ENCODE measurements around the gene C2orf76.

Gene C2orf76

GRCh38 chr2:119315241-119315925 lies 51.3 kb downstream of the C2orf76 start:
- no peak overlapping the region for H3K27ac ChIP-seq
- TF ChIP-seq CTCF (conservative IDR thresholded peaks at IDR 0.05) (no peak), ZFX (IDR thresholded peaks at IDR 0.05) (no peak)

- TF ChIP-seq ZFX (IDR thresholded peaks at IDR 0.05) (no peak), CTCF (conservative IDR thresholded peaks at IDR 0.05) (no peak)
- H3K27ac ChIP-seq: no peak overlapping the region; the same call in 1 of the 2 replicates
Measured at GRCh38 chr2:119311831-119312230, 54.8 kb downstream of the C2orf76 start.

- H3K27ac ChIP-seq: no peak overlapping the region
- TF ChIP-seq ZFX (IDR thresholded peaks at IDR 0.05): no peak
- TF ChIP-seq CTCF (conservative IDR thresholded peaks at IDR 0.05): no peak
Measured at GRCh38 chr2:119311371-119311770, 55.3 kb downstream of the C2orf76 start.

GRCh38 chr2:119308793-119309330 lies 57.8 kb downstream of the C2orf76 start:
- TF ChIP-seq ZFX (IDR thresholded peaks at IDR 0.05): no peak
- TF ChIP-seq CTCF (conservative IDR thresholded peaks at IDR 0.05): no peak
- no peak overlapping the region for H3K27ac ChIP-seq

GRCh38 chr2:119307419-119308140 lies 59.1 kb downstream of the C2orf76 start:
- TF ChIP-seq CTCF (conservative IDR thresholded peaks at IDR 0.05) (no peak), ZFX (IDR thresholded peaks at IDR 0.05) (no peak)
- no peak overlapping the region for H3K27ac ChIP-seq

GRCh38 chr2:119306196-119306590 lies 60.4 kb downstream of the C2orf76 start:
- TF ChIP-seq CTCF (conservative IDR thresholded peaks at IDR 0.05): no peak
- no peak for TF ChIP-seq ZFX (IDR thresholded peaks at IDR 0.05)
- H3K27ac ChIP-seq: no peak overlapping the region

Data from C4-2B (cell line).